ENCODE data around the gene KCNE4.

KCNE4 gene

GRCh38 chr2:223051693-223052289 is at the start of gene KCNE4:
KCNE4 (plus strand) TSS chr2:223052190; CDS start chr2:223052831, 641 bp downstream.
- H3K27ac ChIP-seq = no peak within 1 kb of the TSS
- TF ChIP-seq ZFX (IDR thresholded peaks at IDR 0.05; ENCODE audit: borderline replicate concordance) = no peak
- TF ChIP-seq, protein P1, sequence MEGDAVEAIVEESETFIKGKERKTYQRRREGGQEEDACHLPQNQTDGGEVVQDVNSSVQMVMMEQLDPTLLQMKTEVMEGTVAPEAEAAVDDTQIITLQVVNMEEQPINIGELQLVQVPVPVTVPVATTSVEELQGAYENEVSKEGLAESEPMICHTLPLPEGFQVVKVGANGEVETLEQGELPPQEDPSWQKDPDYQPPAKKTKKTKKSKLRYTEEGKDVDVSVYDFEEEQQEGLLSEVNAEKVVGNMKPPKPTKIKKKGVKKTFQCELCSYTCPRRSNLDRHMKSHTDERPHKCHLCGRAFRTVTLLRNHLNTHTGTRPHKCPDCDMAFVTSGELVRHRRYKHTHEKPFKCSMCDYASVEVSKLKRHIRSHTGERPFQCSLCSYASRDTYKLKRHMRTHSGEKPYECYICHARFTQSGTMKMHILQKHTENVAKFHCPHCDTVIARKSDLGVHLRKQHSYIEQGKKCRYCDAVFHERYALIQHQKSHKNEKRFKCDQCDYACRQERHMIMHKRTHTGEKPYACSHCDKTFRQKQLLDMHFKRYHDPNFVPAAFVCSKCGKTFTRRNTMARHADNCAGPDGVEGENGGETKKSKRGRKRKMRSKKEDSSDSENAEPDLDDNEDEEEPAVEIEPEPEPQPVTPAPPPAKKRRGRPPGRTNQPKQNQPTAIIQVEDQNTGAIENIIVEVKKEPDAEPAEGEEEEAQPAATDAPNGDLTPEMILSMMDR (IDR thresholded peaks at IDR 0.05) = no peak

GRCh38 chr2:223003191-223003590 is 48.8 kb upstream of the KCNE4 start:
- no peak for TF ChIP-seq ZFX (IDR thresholded peaks at IDR 0.05; ENCODE audit: borderline replicate concordance)
- TF ChIP-seq, protein P1 (IDR thresholded peaks at IDR 0.05) = no peak
- no peak overlapping the region for H3K27ac ChIP-seq

- no peak for TF ChIP-seq ZFX (IDR thresholded peaks at IDR 0.05; ENCODE audit: borderline replicate concordance)
- TF ChIP-seq, protein P1 (IDR thresholded peaks at IDR 0.05) = no peak
Measured at GRCh38 chr2:223005496-223005895, 46.5 kb upstream of the KCNE4 start.

DNA sequence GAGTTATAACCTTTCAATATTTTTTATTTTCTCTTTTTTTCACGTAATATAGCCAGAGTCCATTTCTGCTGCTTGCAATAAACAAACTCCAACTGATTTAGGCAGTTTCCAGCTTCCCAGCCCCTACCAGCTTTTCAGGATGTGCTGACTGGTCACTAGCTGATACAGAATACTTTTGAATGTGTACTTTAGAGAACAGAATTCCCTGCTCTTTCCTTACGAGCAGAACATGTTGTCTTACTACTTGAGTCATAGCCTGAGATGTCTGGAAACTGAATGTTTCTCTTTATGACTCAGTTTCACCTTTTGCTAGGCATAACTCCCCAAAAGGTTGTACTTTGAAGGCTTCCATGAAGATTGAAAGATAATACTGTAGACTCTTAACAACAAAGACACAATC is 44.5 kb upstream of the KCNE4 start:
- TF ChIP-seq, protein P1 (IDR thresholded peaks at IDR 0.05) = no peak
- H3K27ac ChIP-seq = no peak overlapping the region

More at GRCh38 chr2:223005496-223005895, 46.5 kb upstream of the KCNE4 start:
- no peak overlapping the region for H3K27ac ChIP-seq

DNA sequence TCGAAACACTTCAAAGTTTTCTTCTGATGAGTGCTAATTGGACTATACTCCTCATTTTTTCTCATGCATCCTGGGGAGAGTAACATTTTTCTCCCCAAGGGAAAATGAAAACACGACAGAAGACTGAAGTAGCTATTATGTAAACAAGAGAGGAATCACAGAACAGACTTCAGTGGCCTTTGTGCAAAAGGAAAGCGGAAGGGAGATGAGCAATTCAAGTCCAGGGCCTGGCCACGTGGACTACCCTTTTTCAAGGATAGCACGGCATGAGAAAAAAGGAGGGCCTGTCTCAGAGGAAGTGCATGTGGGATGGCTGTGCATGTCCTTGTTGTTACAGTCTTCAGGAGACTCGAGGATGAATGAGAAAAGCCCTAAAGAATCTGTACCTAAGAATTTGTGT is 43.8 kb upstream of the KCNE4 start:
- TF ChIP-seq, protein P1 (IDR thresholded peaks at IDR 0.05) = no peak
- no peak for TF ChIP-seq ZFX (IDR thresholded peaks at IDR 0.05; ENCODE audit: borderline replicate concordance)
- no peak overlapping the region for H3K27ac ChIP-seq

DNA sequence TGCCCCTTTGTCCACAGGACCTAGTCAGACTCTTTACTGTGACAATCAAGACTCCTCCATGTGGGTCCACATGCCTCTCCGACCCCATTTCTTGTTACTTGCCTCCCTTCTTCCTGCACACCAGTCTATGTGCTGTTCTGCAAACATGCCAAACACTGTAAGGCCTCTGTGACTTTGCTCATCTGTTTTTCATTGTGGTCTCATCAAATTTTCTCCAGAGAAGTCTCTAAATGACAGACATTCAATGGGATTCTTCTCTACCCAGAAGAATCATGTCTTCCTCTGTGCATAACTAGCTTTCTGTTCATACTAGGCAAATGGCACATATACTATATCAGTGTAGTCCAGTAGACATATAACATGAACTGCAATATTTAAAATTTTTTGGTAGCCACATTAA is 43.0 kb upstream of the KCNE4 start:
- TF ChIP-seq, protein P1 (IDR thresholded peaks at IDR 0.05) = no peak
- no peak for TF ChIP-seq ZFX (IDR thresholded peaks at IDR 0.05; ENCODE audit: borderline replicate concordance)
- H3K27ac ChIP-seq = no peak overlapping the region

- TF ChIP-seq, protein P1 (IDR thresholded peaks at IDR 0.05) = no peak
- TF ChIP-seq ZFX (IDR thresholded peaks at IDR 0.05; ENCODE audit: borderline replicate concordance) = no peak
- H3K27ac ChIP-seq = no peak overlapping the region
Measured at GRCh38 chr2:223010641-223011040, 41.3 kb upstream of the KCNE4 start.
